GM12891 (cell line): ENCODE measurements around the gene FAM13B.

ENCODE experiments used
- DNase-seq: peaks from one replicate; pipeline ENCODE4 v3.0.0; 2011; ENCODE audit warnings: low spot score; ENCODE audit not compliant: insufficient read length
- FAIRE-seq: peaks from 2 replicates; lab custom pipeline; 2011; peaks lifted over from hg19 to GRCh38; lab: Jason Lieb, UNC
- PAX5 ChIP-seq: IDR thresholded peaks from 2 replicates; pipeline ENCODE4 v1.6.1; 2011; ENCODE audit warnings: low read length, moderate library complexity, mild to moderate bottlenecking; ENCODE audit not compliant: insufficient read depth, severe bottlenecking
- POLR2A ChIP-seq: IDR thresholded peaks from 2 replicates; pipeline ENCODE4 v1.6.1; 2011; ENCODE audit warnings: low read depth, low read length, control low read depth
- POLR2AphosphoS5 ChIP-seq: IDR thresholded peaks from 2 replicates; pipeline ENCODE4 v1.6.1; 2011; ENCODE audit warnings: low read depth, low read length, control low read depth
- POU2F2 ChIP-seq: IDR thresholded peaks from 2 replicates; pipeline ENCODE4 v1.6.1; 2011; ENCODE audit warnings: low read depth, mild to moderate bottlenecking, control low read depth, low read length, moderate library complexity
- SPI1 ChIP-seq: IDR thresholded peaks from 2 replicates; pipeline ENCODE4 v1.6.1; 2011; ENCODE audit warnings: low read depth, low read length, control low read depth
- TAF1 ChIP-seq: IDR thresholded peaks from 2 replicates; pipeline ENCODE4 v1.6.1; 2011; ENCODE audit warnings: low read depth, low read length, control low read depth

Gene FAM13B

DNA sequence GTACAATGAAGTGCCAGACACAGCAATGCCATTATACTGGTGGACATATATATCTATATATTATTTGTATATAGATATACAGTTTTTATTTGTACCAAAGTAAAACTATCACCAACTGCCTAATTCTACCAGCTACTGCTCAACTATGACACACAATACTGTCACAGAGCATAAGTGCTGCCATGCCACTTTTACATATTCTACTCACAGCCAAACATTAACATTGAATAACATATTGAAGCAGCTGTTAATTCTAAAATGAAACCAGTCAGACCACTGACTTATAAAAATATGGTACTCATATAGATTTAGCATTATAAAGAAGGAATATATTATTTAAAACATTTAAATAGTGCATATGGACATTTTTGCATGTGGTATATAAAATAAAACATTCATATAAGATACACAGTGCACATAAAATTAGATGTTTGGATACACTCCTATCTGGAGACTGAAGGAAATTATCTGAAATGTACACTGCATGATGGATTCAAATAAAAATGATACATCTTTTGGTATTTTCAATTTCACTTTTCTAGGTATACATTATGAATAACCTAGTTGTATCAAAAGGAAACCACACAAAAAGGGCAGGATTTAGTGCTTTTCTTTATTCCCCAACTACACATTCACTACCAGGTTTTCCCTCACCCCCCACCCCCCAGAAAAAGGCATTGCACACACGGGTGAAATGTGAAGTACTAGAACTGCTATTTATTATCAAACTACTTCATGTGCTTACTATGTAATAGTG, 94.7 kb downstream of the FAM13B start:
- no peak for DNase-seq
- no peak for TF ChIP-seq PAX5
- TF ChIP-seq POU2F2 = no peak
- no peak for TF ChIP-seq SPI1
- no peak for TF ChIP-seq POLR2A
- TF ChIP-seq TAF1 = no peak
- FAIRE-seq = no peak

DNA sequence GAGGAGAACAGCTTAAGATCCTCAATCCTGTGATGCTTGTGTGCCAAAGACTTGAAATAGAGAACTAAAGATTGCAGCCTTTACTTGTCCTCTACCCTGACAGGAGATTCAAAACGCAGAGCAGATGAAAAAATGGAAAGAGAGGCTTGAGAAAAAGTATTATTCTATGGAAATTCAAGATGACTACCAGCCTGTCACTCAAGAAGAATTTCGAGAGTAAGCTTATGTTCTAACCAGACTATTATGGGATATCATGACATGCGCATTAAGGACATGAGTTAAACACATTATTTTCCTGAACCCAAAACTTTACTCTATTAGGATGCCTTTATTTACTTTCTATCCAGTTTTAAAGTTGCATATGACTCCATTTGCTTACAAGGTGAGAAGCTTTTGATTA, 97.2 kb downstream of the FAM13B start:
- FAIRE-seq (no peak), DNase-seq (no peak)
- no peak for TF ChIP-seq TAF1
- TF ChIP-seq SPI1 = no peak
- TF ChIP-seq POLR2A = no peak
- TF ChIP-seq POLR2AphosphoS5 = no peak
- TF ChIP-seq PAX5 = no peak
- no peak for TF ChIP-seq POU2F2

DNA sequence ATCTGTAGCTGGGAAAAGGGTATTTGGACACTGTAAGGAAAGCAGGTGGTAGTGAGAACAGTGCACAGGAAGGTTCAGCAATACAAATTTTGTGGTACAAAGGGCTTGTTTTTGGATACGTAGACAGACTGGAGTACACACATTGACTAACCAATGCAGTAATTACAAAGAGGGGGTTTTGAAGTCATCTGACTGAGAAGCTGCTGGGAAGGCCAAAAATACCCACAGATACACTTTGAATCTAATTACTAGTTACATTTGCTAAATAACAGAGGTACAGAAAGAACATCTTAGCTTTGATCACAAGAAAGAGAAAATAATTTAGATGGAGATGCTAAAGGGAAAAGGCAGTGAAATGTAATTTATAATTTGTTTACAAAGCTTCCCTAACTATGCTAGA, 97.7 kb downstream of the FAM13B start:
- TF ChIP-seq POLR2A (no peak), POLR2AphosphoS5 (no peak), POU2F2 (no peak), PAX5 (no peak), TAF1 (no peak), SPI1 (no peak)
- FAIRE-seq (peak; percentile 76), DNase-seq (no peak)

DNA sequence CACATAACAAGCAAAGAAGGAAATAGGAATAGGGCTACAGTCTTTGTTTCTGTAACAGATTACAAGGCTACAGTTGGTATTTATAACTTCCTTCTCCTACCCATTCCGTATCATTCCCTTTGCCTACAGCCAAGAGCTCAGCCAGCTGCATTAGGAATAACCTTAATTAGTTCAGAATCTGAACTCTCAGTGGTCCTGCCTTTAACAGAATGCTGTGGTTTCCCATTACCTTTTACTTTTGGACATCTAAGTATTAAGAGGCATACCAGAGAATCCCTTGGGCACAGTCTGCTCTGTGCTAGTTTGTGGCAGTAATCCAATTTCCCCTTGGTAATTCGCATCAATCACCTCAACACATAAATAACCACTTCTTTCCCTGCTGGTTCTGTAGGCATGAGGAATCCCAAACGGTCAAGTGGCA, 99.4 kb downstream of the FAM13B start:
- no peak for DNase-seq
- peak; percentile 23 for FAIRE-seq
- TF ChIP-seq POLR2AphosphoS5 = no peak
- no peak for TF ChIP-seq POU2F2
- TF ChIP-seq POLR2A = no peak
- TF ChIP-seq TAF1 = no peak
- no peak for TF ChIP-seq PAX5
- TF ChIP-seq SPI1 = no peak

DNA sequence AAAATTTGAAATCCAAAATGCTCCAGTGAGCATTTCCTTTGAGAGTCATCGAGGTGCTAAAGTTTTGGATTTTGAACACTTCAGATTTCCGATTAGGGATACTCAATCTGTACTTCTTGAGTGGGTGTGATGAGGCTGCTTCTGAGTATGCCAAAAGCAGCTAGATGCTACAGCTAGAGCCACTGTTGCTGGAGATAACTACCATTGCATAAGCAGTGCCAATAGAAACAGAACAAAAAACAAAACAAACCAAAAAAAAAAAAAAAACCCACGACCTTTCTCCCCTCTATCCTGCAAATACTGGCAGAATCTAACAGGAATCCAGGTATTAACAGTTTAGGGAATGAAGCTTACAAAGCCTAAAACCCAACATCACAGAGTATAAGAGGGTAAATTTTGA, 100.1 kb downstream of the FAM13B start:
- no peak for DNase-seq
- no peak for TF ChIP-seq TAF1
- no peak for TF ChIP-seq POU2F2
- no peak for TF ChIP-seq POLR2AphosphoS5
- TF ChIP-seq POLR2A = no peak
- no peak for TF ChIP-seq SPI1
- no peak for TF ChIP-seq PAX5
- no peak for FAIRE-seq

DNA sequence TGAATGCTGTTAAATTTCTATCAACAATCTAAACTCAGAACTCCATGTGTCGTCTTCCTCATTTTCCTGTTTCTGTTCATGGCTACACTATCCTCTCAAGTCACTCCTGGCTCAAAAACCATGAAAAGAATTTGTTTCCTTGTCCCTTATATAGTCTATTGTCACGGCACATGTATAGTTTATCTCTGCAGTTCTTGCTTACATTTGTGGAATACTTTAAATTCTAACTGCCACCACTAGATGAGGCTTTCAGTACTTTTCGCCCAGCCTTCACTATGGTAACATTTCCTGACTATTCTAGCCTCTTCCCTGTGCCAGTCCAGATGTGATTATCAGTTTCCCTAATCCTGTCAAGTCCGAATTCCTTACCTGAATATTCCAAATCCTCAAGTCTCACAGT, 109.0 kb downstream of the FAM13B start:
- TF ChIP-seq SPI1 (no peak), POU2F2 (no peak), TAF1 (no peak), POLR2A (no peak), POLR2AphosphoS5 (no peak), PAX5 (no peak)
- DNase-seq (no peak), FAIRE-seq (no peak)

DNA sequence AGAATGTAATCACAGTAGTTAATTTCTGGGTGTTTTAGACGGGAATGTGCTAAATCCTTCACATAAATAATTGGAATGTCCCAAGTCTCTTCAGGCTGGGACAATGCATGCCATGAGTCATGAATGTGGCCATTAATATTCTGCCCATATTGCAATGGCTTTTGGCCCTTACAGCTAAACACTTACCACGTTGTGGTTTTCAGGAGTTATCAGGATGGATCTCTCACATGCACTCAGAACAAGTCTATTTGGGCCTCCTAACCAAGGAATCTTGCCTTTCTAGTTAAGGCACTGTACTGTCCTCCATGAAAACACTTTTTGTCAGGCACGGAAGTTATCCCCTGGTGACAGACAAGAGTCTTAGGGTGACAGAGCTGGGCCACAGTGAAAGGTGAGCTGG, 110.9 kb downstream of the FAM13B start:
- DNase-seq (no peak), FAIRE-seq (no peak)

DNA sequence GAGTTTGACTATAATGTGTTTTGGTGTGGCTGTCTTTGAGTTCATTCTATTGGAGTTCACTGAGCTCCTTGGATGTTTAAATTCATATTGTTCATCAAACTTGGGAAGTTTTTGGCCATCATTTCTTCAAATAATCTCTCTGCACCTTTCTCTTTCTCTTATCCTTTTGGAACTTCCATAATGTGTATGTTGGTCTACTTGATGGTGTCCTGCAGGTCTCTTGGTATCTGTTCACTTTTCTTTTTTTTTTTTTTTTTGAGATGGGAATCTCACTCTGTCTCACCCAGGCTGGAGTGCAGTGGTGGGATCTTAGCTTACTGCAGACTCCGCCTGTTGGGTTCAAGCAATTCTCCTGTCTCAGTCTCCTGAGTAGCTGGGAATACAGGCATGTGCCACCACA, 116.0 kb downstream of the FAM13B start:
- FAIRE-seq (no peak), DNase-seq (no peak)
- no peak for TF ChIP-seq PAX5
- no peak for TF ChIP-seq POLR2AphosphoS5
- no peak for TF ChIP-seq SPI1
- TF ChIP-seq POLR2A = no peak
- no peak for TF ChIP-seq POU2F2
- no peak for TF ChIP-seq TAF1

More for the DNA sequence above, 110.9 kb downstream of the FAM13B start:
- TF ChIP-seq PAX5 = no peak
- TF ChIP-seq TAF1 = no peak
- TF ChIP-seq POLR2A = no peak
- TF ChIP-seq POU2F2 = no peak
- no peak for TF ChIP-seq SPI1
- TF ChIP-seq POLR2AphosphoS5 = no peak

DNA sequence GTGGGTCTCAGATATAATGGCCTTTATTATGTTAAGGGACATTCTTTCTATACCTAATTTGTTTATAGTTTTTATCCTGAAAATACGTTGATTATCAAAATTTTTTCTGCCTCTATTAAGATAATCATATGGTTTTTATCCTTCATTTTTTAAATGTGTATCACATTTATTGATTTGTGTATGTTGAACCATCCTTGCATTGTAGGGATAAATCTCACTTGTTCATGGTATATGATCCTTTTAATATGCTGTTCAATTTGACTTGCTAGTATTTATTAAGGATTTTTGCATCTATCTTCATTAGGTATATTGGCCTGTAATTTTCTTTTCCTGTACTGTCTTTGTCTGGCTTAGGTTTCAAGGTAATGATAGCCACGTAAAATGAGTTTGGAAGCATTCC, 118.1 kb downstream of the FAM13B start:
- TF ChIP-seq POLR2A = no peak
- TF ChIP-seq SPI1 = no peak
- TF ChIP-seq PAX5 = no peak
- no peak for DNase-seq
- FAIRE-seq = no peak

DNA sequence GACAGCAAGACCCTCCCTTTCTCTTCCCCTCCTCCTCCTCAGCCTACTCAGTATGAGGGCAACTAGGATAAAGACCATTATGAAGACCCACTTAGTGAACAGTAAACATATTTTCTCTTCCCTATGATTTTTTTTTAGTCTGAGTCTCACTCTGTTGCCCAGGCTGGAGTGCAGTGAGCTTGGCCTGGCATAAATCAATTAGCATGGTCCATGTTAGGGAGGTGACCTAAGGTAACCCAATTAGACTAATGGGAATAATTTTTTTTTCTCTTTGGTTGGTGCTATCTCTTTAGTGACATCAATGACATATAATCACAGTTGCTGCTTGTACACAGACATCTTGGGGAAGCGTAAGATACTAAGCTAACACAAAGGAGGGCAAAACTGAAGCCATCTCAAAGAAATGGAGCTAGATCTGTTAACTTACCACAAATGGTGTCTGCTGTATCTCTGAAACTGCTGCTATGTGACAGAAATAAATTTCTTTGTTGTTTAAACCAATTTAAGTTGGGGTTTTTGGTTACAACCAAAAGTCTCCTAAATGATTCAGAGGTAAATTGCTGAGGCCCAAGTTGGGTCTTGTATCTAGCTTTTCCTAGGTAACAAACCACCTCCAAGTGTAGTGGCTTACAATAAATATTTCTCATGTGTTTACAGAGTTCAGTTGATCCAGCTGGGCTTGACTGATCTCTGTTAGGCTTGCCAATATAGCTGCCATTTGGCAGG, 130.3 kb downstream of the FAM13B start:
- no peak for DNase-seq
- no peak for TF ChIP-seq POU2F2
- no peak for TF ChIP-seq SPI1
- TF ChIP-seq POLR2A = no peak
- TF ChIP-seq PAX5 = no peak
- TF ChIP-seq TAF1 = no peak
- no peak for TF ChIP-seq POLR2AphosphoS5
- FAIRE-seq = no peak
